Stimulated activated CD8-positive, alpha-beta memory T cell treated with anti-CD3 and anti-CD28 coated beads, Interleukin-7, amount 100 ng/mL, for 1 hour (primary cell): Measurements from ENCODE around the gene NAPA.

Experiments
- DNase-seq, 2 donors: peaks; one replicate each; pipeline ENCODE4 v3.0.0-alpha.2; 2020; ENCODE audit warnings: low read depth in 2 of 2

The NAPA gene

GRCh38 chr19:47458672-47459071, 56.2 kb downstream of the NAPA start:
- no peak for DNase-seq

- DNase-seq: no peak
Observed at GRCh38 chr19:47456721-47457474, 58.0 kb downstream of the NAPA start.

- no peak for DNase-seq
Observed at GRCh38 chr19:47450478-47450877, 64.4 kb downstream of the NAPA start.

GRCh38 chr19:47448360-47448727, 66.5 kb downstream of the NAPA start:
- no peak for DNase-seq

GRCh38 chr19:47447470-47448359, 67.1 kb downstream of the NAPA start:
- peak in 1 of 2 donors; percentile 20 for DNase-seq

- DNase-seq: no peak
Observed at GRCh38 chr19:47446534-47447469, 68.1 kb downstream of the NAPA start.

- DNase-seq: peak; percentile 37 to 70
Observed at GRCh38 chr19:47445937-47446402, 68.9 kb downstream of the NAPA start.

GRCh38 chr19:47445527-47445926, 69.3 kb downstream of the NAPA start:
- no peak for DNase-seq

GRCh38 chr19:47444388-47444821, 70.5 kb downstream of the NAPA start:
- DNase-seq: no peak

- DNase-seq: no peak
Observed at GRCh38 chr19:47443331-47443730, 71.5 kb downstream of the NAPA start.

GRCh38 chr19:47438793-47439220, 76.1 kb downstream of the NAPA start:
- no peak for DNase-seq
